Stimulated activated CD8-positive, alpha-beta memory T cell treated with anti-CD3 and anti-CD28 coated beads, Interleukin-4, amount 100 ng/mL, for 1 hour (primary cell): ENCODE measurements around the gene LMAN2.

Experiments
- DNase-seq, 2 donors: peaks; one replicate each; pipeline ENCODE4 v3.0.0-alpha.2; 2020; ENCODE audit warnings: low read depth in 2 of 2, low spot score in 1 of 2

LMAN2 gene

DNA sequence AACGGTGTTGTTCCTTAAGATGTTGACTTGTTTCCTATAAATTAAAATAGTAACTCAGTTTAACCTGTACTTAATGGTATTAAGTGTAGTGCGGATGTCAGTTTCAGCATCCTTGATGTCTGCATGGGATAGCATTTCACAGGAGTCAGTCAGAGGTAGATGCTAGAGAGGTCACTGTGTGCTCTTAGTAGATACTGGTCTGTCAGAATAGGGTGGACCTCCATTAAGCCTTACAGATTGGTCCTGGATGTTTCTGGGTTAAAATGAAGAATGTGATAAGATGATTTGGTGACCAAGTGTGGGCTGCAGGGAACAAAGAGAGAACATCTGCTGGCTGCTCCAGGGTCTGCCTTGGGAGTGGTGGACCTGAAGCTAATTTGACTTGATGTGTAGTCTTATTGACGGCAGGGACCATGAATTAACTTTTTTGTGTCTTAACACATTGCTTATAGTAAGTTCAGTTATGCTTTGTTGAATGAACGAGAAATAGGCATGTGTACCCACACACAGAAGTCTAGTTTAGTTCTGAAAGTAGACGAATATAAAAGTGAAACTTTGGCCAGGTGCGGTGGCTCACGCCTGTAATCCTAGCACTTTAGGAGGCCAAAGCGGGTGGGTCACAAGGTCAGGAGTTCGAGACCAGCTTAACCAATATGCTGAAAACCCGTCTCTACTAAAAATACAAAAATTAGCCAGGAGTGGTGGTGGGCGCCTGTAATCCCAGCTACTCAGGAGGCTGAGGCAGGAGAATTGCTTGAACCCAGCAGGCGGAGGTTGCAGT is 60.5 kb downstream of the LMAN2 start:
- DNase-seq, result no peak

DNA sequence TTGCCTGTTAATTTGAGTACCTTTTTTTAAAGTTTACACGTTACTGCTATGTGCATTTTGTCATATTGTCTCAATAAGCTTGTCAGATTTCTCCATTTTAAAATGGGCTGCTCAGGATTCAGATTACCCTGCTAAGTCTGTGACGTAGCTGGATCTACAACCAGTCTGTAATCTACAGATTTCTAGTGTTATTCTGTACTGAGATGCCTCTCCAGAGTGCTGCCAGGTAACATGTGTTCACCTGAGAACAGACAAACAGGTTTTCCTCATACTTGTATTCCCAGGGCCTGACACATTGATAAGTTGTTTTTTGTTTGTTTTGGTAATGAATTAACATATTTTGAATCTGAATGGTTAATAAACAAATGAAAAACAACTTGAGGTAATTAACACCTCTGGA is 63.3 kb downstream of the LMAN2 start:
- no peak for DNase-seq
